ENCODE measurements around the gene CHCHD3. TPM values are rescaled to one million over a fixed set of nuclear protein-coding genes. Genes with fewer than 3 reads are reported as not detected.

Gene CHCHD3
- total RNA-seq, 6 experiments from 2014 or later = 51.3 to 70.0 (median 65.7) TPM

DNA sequence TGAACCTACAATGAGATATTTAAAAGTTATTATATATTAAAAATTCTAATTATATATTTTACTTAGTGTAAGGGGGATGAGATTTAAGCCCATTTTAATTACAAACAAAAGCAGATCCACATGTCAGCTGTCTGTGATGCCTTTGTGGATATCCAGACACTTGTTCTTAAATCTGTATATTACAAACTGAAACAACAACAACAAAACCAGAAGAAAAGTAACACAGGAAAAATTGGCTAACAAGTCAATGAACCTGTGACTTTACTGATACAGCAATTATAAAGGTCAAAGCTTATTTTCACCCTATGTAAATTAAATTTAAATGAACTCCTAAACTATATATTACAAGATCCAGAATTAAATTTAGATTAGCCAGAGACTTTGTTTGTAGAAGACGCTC lies 222.7 kb downstream of the CHCHD3 start:
- Mint-ChIP-seq H3K4me1 (ENCODE audit: low read depth) (peaks cover 5% of the 10 kb centered on the region), H3K9me3 (no peaks in the 10 kb centered on the region), H3K36me3 (ENCODE audit: low read depth) (peaks cover 20% of the 10 kb centered on the region), H3K27ac (no peak overlapping the region), H3K27me3 (ENCODE audit: insufficient read depth) (no peaks in the 10 kb centered on the region; the same call in 1 of the 2 replicates), H3K4me3 (no peak overlapping the region)
- DNase-seq = no peak
- TF ChIP-seq, protein P1, sequence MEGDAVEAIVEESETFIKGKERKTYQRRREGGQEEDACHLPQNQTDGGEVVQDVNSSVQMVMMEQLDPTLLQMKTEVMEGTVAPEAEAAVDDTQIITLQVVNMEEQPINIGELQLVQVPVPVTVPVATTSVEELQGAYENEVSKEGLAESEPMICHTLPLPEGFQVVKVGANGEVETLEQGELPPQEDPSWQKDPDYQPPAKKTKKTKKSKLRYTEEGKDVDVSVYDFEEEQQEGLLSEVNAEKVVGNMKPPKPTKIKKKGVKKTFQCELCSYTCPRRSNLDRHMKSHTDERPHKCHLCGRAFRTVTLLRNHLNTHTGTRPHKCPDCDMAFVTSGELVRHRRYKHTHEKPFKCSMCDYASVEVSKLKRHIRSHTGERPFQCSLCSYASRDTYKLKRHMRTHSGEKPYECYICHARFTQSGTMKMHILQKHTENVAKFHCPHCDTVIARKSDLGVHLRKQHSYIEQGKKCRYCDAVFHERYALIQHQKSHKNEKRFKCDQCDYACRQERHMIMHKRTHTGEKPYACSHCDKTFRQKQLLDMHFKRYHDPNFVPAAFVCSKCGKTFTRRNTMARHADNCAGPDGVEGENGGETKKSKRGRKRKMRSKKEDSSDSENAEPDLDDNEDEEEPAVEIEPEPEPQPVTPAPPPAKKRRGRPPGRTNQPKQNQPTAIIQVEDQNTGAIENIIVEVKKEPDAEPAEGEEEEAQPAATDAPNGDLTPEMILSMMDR (IDR thresholded peaks at IDR 0.05) = no peak

GRCh38 chr7:132858760-132859159 lies 223.1 kb downstream of the CHCHD3 start:
- no peak overlapping the region for H3K4me3 Mint-ChIP-seq
- DNase-seq = no peak
- TF ChIP-seq, protein P1 (IDR thresholded peaks at IDR 0.05) = no peak
- no peaks in the 10 kb centered on the region for H3K9me3 Mint-ChIP-seq
- no peaks in the 10 kb centered on the region; the same call in 1 of the 2 replicates for H3K27me3 Mint-ChIP-seq (ENCODE audit: insufficient read depth)
- no peak overlapping the region for H3K27ac Mint-ChIP-seq
- peaks cover 16% of the 10 kb centered on the region for H3K36me3 Mint-ChIP-seq (ENCODE audit: low read depth)
- H3K4me1 Mint-ChIP-seq (ENCODE audit: low read depth) = peaks cover 5% of the 10 kb centered on the region

GRCh38 chr7:132858251-132858650 lies 223.6 kb downstream of the CHCHD3 start:
- TF ChIP-seq, protein P1 (IDR thresholded peaks at IDR 0.05) = no peak
- Mint-ChIP-seq H3K4me1 (ENCODE audit: low read depth) (peaks cover 5% of the 10 kb centered on the region), H3K27ac (no peak overlapping the region), H3K36me3 (ENCODE audit: low read depth) (peaks cover 11% of the 10 kb centered on the region), H3K27me3 (ENCODE audit: insufficient read depth) (no peaks in the 10 kb centered on the region; the same call in 1 of the 2 replicates), H3K9me3 (no peaks in the 10 kb centered on the region), H3K4me3 (no peak overlapping the region)
- DNase-seq = no peak

DNA sequence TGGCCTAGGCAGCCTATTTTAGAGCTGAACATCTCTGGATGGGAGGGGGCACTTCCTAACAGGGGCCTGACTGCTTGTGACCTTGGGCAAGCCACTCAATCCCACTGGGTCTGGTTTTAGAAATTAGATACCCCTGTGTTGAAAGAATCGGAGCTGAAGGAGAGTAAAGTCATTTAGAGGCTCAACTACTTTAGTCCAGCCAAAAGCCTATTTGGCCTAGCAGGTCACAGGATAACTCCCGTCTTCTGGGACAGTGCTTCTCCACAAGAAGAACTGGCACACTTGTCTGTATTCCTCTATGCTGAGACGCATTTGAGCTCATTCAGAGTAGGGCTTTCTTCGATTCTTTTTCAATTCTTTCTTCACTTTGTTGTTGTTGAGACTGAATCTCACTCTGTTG lies 224.2 kb downstream of the CHCHD3 start:
- no peak for DNase-seq
- Mint-ChIP-seq H3K4me3 (no peak overlapping the region), H3K27ac (no peak overlapping the region), H3K27me3 (ENCODE audit: insufficient read depth) (no peaks in the 10 kb centered on the region; the same call in 1 of the 2 replicates), H3K9me3 (no peaks in the 10 kb centered on the region), H3K4me1 (ENCODE audit: low read depth) (peaks cover 5% of the 10 kb centered on the region), H3K36me3 (ENCODE audit: low read depth) (peaks cover 6% of the 10 kb centered on the region)
- TF ChIP-seq, protein P1 (IDR thresholded peaks at IDR 0.05) = no peak

DNA sequence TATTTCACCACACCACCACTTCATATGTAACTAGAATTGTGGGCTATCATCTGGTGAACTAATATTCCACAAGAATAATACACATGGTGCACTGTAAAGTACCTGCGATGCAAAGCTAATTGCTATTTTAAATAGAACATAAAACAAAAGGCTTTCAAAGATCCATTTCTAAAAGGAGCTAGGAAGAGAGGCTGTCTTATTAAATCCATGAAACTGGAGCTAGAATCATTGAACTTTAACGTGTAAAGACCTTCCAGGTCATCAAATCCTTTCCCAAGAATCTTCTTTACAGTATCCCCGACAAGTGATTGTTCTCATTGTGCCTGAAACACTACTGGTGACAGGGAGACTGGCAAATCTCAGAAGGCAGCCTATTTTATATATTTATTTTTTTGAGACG lies 224.9 kb downstream of the CHCHD3 start:
- H3K4me1 Mint-ChIP-seq (ENCODE audit: low read depth) = peaks cover 5% of the 10 kb centered on the region
- peaks cover 5% of the 10 kb centered on the region; the same call in 1 of the 2 replicates for H3K36me3 Mint-ChIP-seq (ENCODE audit: low read depth)
- H3K4me3 Mint-ChIP-seq = no peak overlapping the region
- no peak for DNase-seq
- H3K9me3 Mint-ChIP-seq = no peaks in the 10 kb centered on the region
- no peak overlapping the region for H3K27ac Mint-ChIP-seq
- H3K27me3 Mint-ChIP-seq (ENCODE audit: insufficient read depth) = no peaks in the 10 kb centered on the region; the same call in 1 of the 2 replicates
- TF ChIP-seq, protein P1 (IDR thresholded peaks at IDR 0.05) = no peak

DNA sequence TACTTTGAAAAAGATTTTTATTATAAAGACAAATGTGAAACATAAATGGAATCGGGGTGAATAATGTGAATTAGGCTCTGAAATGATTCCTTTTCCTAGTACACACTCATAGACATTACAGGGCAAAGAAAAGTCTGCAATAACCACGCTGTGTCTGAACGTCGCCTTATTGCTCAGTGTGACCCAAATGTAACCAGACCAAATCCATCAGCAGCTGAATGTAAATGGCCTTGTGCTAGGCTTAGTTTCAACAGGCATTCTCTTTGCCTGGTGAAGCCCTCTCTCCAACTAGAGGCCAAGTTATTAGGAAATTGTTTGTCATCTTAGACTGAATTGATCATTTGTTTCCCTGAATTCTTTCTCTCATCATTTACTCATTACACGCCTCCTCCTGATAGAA lies 225.5 kb downstream of the CHCHD3 start:
- H3K9me3 Mint-ChIP-seq = no peaks in the 10 kb centered on the region

More for the DNA sequence above, 225.5 kb downstream of the CHCHD3 start:
- H3K4me3 Mint-ChIP-seq = no peak overlapping the region
- DNase-seq = no peak
- no peak overlapping the region for H3K27ac Mint-ChIP-seq
- H3K4me1 Mint-ChIP-seq (ENCODE audit: low read depth) = peaks cover 5% of the 10 kb centered on the region
- H3K36me3 Mint-ChIP-seq (ENCODE audit: low read depth) = peaks cover 5% of the 10 kb centered on the region; the same call in 1 of the 2 replicates
- H3K27me3 Mint-ChIP-seq (ENCODE audit: insufficient read depth) = no peaks in the 10 kb centered on the region; the same call in 1 of the 2 replicates
- TF ChIP-seq, protein P1 (IDR thresholded peaks at IDR 0.05) = no peak

Data from HFFc6 (cell line).